B cell (primary cell): ENCODE measurements around the gene AMIGO1. TPM values are rescaled to one million over a fixed set of nuclear protein-coding genes. Genes with fewer than 3 reads are reported as not detected.

Source experiments
- ATAC-seq: fragments of 200-7000 bp; cut with Tn5 transposase; one replicate; pipeline ENCODE4 v1.10.0; 2021; ENCODE audit warnings: low read depth, mild to moderate bottlenecking, moderate number of reproducible peaks, moderate library complexity
- CTCF ChIA-PET: fragments of 350-600 bp; sonication (Branson Sonifier 250); formaldehyde crosslinking; loops from one replicate; lab custom pipeline; 2021; ENCODE audit warnings: antibody characterized with exemption, inconsistent platforms; lab: Charles Lee
- POLR2A ChIA-PET: fragments of 350-600 bp; sonication (Branson Sonifier 250); formaldehyde crosslinking; loops from one replicate; lab custom pipeline; 2021; ENCODE audit warnings: antibody characterized with exemption; lab: Charles Lee
- DNase-seq: peaks from one replicate; pipeline ENCODE4 v3.0.0; 2013
- H2AFZ ChIP-seq: 2 replicates; pipeline ENCODE4 v1.6.1; 2012; ENCODE audit warnings: mild to moderate bottlenecking, low read depth, low read length; ENCODE audit not compliant: insufficient read depth, poor library complexity, severe bottlenecking
- H3K27ac ChIP-seq, 2 donors: 1 replicate in 1 of 2; 2 replicates in 1 of 2; pipeline ENCODE4 v1.5.1; 2012 to 2013; ENCODE audit warnings: low read length in 2 of 2, mild to moderate bottlenecking in 2 of 2, moderate library complexity in 1 of 2
- H3K27me3 ChIP-seq, 4 experiments: fragments of 200-600 bp in 1 of 4; sonication (generic) in 1 of 4; replicated peaks in 1 of 4; 1 replicate in 2 of 4; 2 replicates in 2 of 4; pipeline versions ENCODE4 v1.6.1 to v1.7.0; 2013 to 2016; ENCODE audit warnings: low read length in 3 of 4, mild to moderate bottlenecking in 2 of 4, mixed read lengths in 1 of 4, moderate library complexity in 1 of 4; ENCODE audit not compliant: insufficient read depth in 4 of 4, control insufficient read depth in 3 of 4; ENCODE audit errors: control extremely low read depth in 1 of 4
- H3K36me3 ChIP-seq, 2 experiments: replicated peaks in 1 of 2; 1 replicate in 1 of 2; 2 replicates in 1 of 2; pipeline versions ENCODE4 v1.6.1 to v1.7.1; 2013; ENCODE audit warnings: low read length in 1 of 2; ENCODE audit not compliant: insufficient read depth in 2 of 2, control insufficient read depth in 1 of 2; ENCODE audit errors: control extremely low read depth in 1 of 2, extremely low read depth in 1 of 2
- H3K4me1 ChIP-seq, 2 donors: fragments of 200-600 bp in 1 of 2; sonication (generic) in 1 of 2; 1 replicate in 1 of 2; 2 replicates in 1 of 2; pipeline versions ENCODE4 v1.5.1 to v1.6.1; 2013 to 2017; ENCODE audit warnings: low read length in 2 of 2; ENCODE audit not compliant: control insufficient read depth in 2 of 2, insufficient read depth in 2 of 2
- H3K4me2 ChIP-seq: replicated peaks from 2 replicates; pipeline ENCODE3; 2012; ENCODE audit warnings: mild to moderate bottlenecking, low read depth, low read length; ENCODE audit not compliant: poor library complexity, severe bottlenecking
- H3K4me3 ChIP-seq, 5 experiments: fragments of 200-600 bp in 1 of 5; sonication (generic) in 1 of 5; 1 replicate in 3 of 5; 2 replicates in 2 of 5; pipeline versions ENCODE4 v1.5.1 to v1.7.0; 2011 to 2016; ENCODE audit warnings: low read length in 4 of 5, mild to moderate bottlenecking in 4 of 5, low read depth in 2 of 5, control low read depth in 1 of 5, moderate library complexity in 1 of 5; ENCODE audit not compliant: insufficient read depth in 1 of 5; ENCODE audit errors: control extremely low read depth in 1 of 5, extremely low read depth in 1 of 5
- H3K79me2 ChIP-seq: fragments of 200-600 bp; sonication (generic); one replicate; pipeline ENCODE4 v1.6.0; 2016; ENCODE audit warnings: low read length; ENCODE audit not compliant: control insufficient read depth, insufficient read depth
- H3K9ac ChIP-seq: fragments of 200-600 bp; sonication (generic); 2 replicates; pipeline ENCODE4 v1.6.1; 2017; ENCODE audit warnings: mild to moderate bottlenecking, low read length, moderate library complexity
- H3K9me3 ChIP-seq, 3 donors: one replicate each; pipeline versions ENCODE4 v1.6.1 to v1.7.1; 2013; ENCODE audit warnings: low read length in 2 of 3; ENCODE audit not compliant: control insufficient read depth in 2 of 3, insufficient read depth in 1 of 3; ENCODE audit errors: control extremely low read depth in 1 of 3
- H4K20me1 ChIP-seq: 2 replicates; pipeline ENCODE4 v1.6.0; 2012; ENCODE audit warnings: mild to moderate bottlenecking, low read length; ENCODE audit not compliant: insufficient read depth, control insufficient read depth, poor library complexity, severe bottlenecking
- H3K27ac Mint-ChIP-seq: one replicate; pipeline ENCODE4 v1.8.0; 2021; ENCODE audit warnings: mixed read lengths
- H3K27me3 Mint-ChIP-seq: one replicate; pipeline ENCODE4 v1.8.0; 2021; ENCODE audit warnings: mixed read lengths
- H3K4me1 Mint-ChIP-seq: one replicate; pipeline ENCODE4 v1.8.0; 2021; ENCODE audit warnings: mixed read lengths
- H3K4me3 Mint-ChIP-seq: one replicate; pipeline ENCODE4 v1.8.0; 2021; ENCODE audit warnings: mixed read lengths
- H3K9me3 Mint-ChIP-seq: one replicate; pipeline ENCODE4 v1.8.0; 2022; ENCODE audit warnings: mixed read lengths; ENCODE audit not compliant: insufficient read depth
- EZH2 ChIP-seq: IDR thresholded peaks from 2 replicates; pipeline ENCODE4 v1.6.1; 2012; ENCODE audit warnings: borderline replicate concordance, low read depth, mild to moderate bottlenecking, moderate library complexity, low read length; ENCODE audit not compliant: insufficient read depth, poor library complexity, severe bottlenecking
- WGBS: methylation state at CpG from one replicate; pipeline ENCODE4 v1.1.5; 2013; ENCODE audit warnings: missing lambda C conversion rate; ENCODE audit not compliant: insufficient coverage; 5-methylcytosine and 5-hydroxymethylcytosine counted together
- intact Hi-C: fragments of 100-400 bp; cut with micrococcal nuclease; formaldehyde crosslinking; loops from one replicate; pipeline ENCODE4 v1.10.0; 2022
- polyA plus RNA-seq: library from polyadenylated mRNA; depleted of rRNA; stranded (reverse); fragments of >200 nt; gene quantifications from 2 replicates; pipeline ENCODE4 v1.2.3, GENCODE V29; 2012
- total RNA-seq, 2 donors: library from RNA; stranded (reverse); fragments of 120-200 nt in 1 of 2; gene quantifications; 1 replicate in 1 of 2; 2 replicates in 1 of 2; pipeline versions ENCODE4 v1.2.3 to v1.2.4, GENCODE V29; 2013 to 2022
- TF ChIP-seq, protein P1 (sequence below): fragments of 200-600 bp; IDR thresholded peaks from one replicate; pipeline ENCODE4 v1.8.0; 2022; ENCODE audit warnings: antibody characterized with exemption, mild to moderate bottlenecking

Gene AMIGO1
- total and polyA plus RNA-seq, 2 donors (not counting 1 experiment from before 2014, with no cell fraction given): 0.19 to 2.4 TPM

DNA sequence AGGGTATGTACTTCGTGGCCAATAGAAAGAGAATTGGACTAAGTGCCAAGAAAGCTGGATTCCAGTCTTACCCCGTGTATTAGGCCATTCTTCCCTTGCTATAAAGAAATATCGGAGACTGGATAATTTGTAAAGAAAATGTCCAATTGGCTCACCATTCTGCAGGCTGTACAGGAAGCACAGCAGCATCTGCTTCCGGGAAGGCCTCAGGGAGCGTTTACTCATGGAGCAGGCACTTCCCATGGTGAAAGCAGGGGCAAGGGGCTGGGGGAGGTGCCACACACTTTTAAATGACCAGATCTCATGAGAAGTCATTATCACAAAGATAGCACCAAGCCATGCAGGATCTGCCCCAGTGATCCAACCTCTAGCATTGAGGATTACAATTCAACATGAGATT lies 7.8 kb upstream of the AMIGO1 start:
- no peaks in the 10 kb centered on the region for H3K79me2 ChIP-seq
- Mint-ChIP-seq H3K9me3 (no peaks in the 10 kb centered on the region), H3K27ac (no peak overlapping the region), H3K4me1 (no peaks in the 10 kb centered on the region), H3K27me3 (peaks cover 24% of the 10 kb centered on the region), H3K4me3 (no peak overlapping the region)
- H3K4me1 ChIP-seq: no peaks in the 10 kb centered on the region
- no peaks in the 10 kb centered on the region for H3K36me3 ChIP-seq
- POLR2A ChIA-PET: no interaction called here
- 94% methylated on average over 2 of the region's 5 CpGs for WGBS
- H3K9ac ChIP-seq: no peak overlapping the region
- intact Hi-C loops: no loop called here
- H2AFZ ChIP-seq: no peak overlapping the region
- no peaks in the 10 kb centered on the region for H4K20me1 ChIP-seq
- no peak for ATAC-seq
- no peak overlapping the region for H3K4me3 ChIP-seq
- no peak for TF ChIP-seq EZH2
- TF ChIP-seq, protein P1, sequence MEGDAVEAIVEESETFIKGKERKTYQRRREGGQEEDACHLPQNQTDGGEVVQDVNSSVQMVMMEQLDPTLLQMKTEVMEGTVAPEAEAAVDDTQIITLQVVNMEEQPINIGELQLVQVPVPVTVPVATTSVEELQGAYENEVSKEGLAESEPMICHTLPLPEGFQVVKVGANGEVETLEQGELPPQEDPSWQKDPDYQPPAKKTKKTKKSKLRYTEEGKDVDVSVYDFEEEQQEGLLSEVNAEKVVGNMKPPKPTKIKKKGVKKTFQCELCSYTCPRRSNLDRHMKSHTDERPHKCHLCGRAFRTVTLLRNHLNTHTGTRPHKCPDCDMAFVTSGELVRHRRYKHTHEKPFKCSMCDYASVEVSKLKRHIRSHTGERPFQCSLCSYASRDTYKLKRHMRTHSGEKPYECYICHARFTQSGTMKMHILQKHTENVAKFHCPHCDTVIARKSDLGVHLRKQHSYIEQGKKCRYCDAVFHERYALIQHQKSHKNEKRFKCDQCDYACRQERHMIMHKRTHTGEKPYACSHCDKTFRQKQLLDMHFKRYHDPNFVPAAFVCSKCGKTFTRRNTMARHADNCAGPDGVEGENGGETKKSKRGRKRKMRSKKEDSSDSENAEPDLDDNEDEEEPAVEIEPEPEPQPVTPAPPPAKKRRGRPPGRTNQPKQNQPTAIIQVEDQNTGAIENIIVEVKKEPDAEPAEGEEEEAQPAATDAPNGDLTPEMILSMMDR: no peak
- H3K27me3 ChIP-seq: peaks cover 0 to 8% (median 0%) of the 10 kb centered on the region in 4 experiments
- H3K9me3 ChIP-seq: no peaks in the 10 kb centered on the region
- no peak for DNase-seq
- no peak overlapping the region for H3K27ac ChIP-seq
- H3K4me2 ChIP-seq: no peak overlapping the region
- CTCF ChIA-PET: interaction anchor here (0.5 to 37.9 kb wide), 3 partner anchors 15 to 92 kb away, joined by 3 to 926 read pairs (median 21); partner anchors contain the start of gene GPR61

DNA sequence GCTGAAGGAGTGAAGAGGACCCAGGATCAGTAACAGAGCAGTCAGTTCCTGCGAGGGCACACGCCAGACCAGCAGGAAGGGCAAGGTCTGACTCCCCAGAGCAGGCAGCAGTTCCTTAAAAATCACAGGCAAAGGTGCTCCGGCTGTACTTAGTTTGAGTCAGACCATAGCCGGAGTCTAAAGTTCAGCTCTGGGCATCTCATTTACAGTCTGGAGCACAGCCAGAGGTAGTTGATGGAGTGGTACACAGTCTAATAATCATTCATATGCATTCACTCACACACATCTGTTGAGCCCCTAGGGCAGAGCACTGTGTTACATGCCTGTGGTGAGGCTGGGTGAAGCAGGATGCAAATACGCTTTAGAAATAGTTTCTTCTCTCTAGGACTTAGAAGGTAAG lies 7.3 kb upstream of the AMIGO1 start:
- H3K9me3 Mint-ChIP-seq: no peaks in the 10 kb centered on the region
- H3K4me3 ChIP-seq: no peak overlapping the region
- POLR2A ChIA-PET: no interaction called here
- H3K9ac ChIP-seq: no peak overlapping the region
- no peaks in the 10 kb centered on the region for H3K4me1 Mint-ChIP-seq
- no peak for DNase-seq
- H3K27me3 ChIP-seq: peaks cover 0 to 5% (median 0%) of the 10 kb centered on the region in 4 experiments
- WGBS: 81% methylated on average over 3 of the region's 5 CpGs
- no peak overlapping the region for H3K4me2 ChIP-seq
- CTCF ChIA-PET: interaction anchor here (1.5 to 37.9 kb wide), 4 partner anchors 11 to 25 kb away, joined by 5 to 926 read pairs (median 14); partner anchors contain the start of gene GPR61
- no peak overlapping the region for H3K27ac ChIP-seq
- ATAC-seq: no peak
- no peak overlapping the region for H3K27ac Mint-ChIP-seq
- H4K20me1 ChIP-seq: no peaks in the 10 kb centered on the region
- no peaks in the 10 kb centered on the region for H3K4me1 ChIP-seq
- no peaks in the 10 kb centered on the region for H3K36me3 ChIP-seq
- no peak overlapping the region for H3K4me3 Mint-ChIP-seq
- intact Hi-C loops: no loop called here
- H3K79me2 ChIP-seq: no peaks in the 10 kb centered on the region
- TF ChIP-seq, protein P1: no peak
- TF ChIP-seq EZH2: no peak
- peaks cover 22% of the 10 kb centered on the region for H3K27me3 Mint-ChIP-seq
- no peaks in the 10 kb centered on the region for H3K9me3 ChIP-seq
- no peak overlapping the region for H2AFZ ChIP-seq
